Tongue (tissue), 2 donors: ENCODE measurements around the gene SAMD3. TPM values are rescaled to one million over a fixed set of nuclear protein-coding genes. Genes with fewer than 3 reads are reported as not detected.
"Not testable (repeated sequence)": the region's sequence is repeated elsewhere in the genome, so short reads cannot be mapped to it uniquely, and the experiment has no call there.

Source experiments
- DNase-seq: peaks from one replicate; pipeline ENCODE4 v3.0.0-alpha.2; 2015
- total RNA-seq: library from RNA; depleted of rRNA; stranded (reverse); fragments of >200 nt; gene quantifications from one replicate; pipeline ENCODE4 v1.2.3, GENCODE V29; 2014

SAMD3 gene
- total RNA-seq, 1 donor from 2014 or later = 4.8 TPM

- DNase-seq = peak; percentile 8
Measured at GRCh38 chr6:130129762-130130246, 92.9 kb downstream of the SAMD3 start.

DNA sequence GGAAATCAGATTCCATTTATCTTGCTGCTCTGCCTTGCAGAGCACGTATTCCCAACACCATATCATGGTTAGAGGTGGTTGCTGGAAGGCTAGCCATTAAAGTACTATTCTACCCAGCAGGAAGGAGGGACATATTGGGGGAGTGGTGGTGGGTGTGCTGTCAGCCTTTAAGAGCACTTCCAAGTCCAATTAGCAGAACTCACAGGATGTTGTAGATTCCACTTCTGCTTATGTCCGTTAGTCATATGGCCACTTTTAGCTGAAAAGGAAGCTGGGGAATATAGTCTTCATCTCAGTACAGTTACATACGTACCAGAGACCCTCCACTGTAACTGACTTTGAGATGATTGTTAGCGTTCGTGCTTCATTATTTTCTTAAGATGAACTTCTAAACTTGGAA, 94.4 kb downstream of the SAMD3 start:
- no peak for DNase-seq

GRCh38 chr6:130127195-130127594, 95.6 kb downstream of the SAMD3 start:
- no peak for DNase-seq

DNA sequence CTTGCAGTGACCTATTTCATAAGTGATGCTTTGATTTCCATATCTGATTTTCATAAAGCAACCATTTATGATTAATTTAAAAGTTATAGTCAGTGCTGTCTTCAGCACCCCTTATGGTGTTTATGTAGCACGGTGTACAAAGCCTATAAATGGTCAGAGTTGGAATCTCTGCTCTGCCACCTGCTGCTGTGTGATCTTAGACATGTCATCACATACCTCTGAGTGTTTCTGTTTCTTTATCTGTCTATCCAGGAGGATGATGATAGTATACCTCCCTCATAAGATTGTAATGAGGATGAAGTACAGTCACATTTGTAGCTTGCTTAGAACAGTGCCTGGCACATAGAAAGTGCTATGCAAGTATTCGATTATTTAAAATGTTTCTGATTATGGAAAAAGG, 100.5 kb downstream of the SAMD3 start:
- DNase-seq = no peak

DNA sequence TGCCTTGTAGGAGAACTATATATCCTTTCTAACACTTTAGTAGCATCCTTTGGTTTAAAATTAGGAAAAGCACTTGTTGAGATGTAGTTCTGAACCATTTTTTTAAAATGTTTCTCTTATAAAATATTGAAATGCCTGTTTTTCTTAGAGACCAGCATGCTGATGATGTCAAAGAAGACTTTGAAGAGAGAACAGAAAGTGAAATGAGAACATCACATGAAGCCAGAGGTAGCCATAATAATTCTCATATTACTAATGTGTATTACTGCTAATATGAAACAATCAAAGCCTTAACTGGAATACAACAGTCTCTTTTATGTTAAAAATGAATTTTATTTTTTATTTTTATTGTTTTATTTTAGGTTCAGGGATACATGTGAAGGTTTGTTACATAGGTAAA, 102.0 kb downstream of the SAMD3 start:
- DNase-seq = no peak

DNA sequence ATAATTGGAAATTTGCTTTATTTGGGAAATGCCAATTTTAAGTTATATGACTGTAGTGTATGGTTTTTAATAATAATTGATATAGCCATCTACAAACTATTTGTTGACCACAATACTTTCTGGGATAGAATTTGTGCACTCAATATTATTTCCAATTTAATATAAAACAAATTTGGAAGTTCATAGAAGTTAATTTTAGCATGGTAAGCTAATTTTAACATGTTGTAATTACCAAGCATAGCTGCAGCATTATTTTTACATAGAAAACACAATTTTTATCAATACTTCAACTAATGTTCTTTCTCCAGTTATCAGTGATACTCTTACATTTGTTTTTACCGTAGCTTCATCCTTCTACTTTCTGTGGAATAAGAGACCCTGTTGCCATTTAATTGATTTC, 103.5 kb downstream of the SAMD3 start:
- no peak for DNase-seq

DNA sequence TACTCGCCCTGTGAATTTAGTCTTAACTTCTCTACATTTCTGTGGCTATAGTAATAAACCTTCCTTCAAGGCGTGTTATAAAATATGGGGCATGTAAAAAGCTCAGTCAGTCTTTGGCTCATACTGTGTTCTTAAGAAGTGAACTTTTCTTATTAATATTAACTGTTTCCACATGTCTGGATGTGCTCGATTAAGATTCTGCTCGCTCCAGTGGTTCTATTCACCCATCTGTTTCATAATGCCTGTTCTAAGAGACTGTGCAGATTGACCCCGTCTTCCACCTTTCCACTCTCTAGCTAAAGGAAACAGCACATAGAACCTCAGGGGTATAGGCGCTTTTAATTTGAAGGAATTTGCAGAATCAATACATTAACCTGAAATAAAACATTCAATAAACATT, 104.5 kb downstream of the SAMD3 start:
- DNase-seq = no peak

DNA sequence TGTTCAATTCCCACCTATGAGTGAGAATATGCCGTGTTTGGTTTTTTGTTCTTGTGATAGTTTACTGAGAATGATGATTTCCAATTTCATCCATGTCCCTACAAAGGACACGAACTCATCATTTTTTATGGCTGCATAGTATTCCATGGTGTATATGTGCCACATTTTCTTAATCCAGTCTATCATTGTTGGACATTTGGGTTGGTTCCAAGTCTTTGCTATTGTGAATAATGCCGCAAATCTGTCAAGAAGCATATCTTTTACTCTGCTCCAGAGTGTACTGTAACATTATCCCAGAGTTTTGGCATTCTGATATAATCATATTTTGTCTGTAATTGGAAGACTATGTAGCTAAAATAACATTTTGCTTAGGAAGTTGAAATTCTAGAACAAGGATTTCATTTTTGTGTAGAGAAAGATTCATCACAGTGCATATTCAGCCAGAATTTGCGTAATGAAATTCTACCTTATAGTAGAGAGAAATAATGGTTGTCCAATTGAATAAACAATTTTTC, 105.5 kb downstream of the SAMD3 start:
- DNase-seq = not testable (repeated sequence)

DNA sequence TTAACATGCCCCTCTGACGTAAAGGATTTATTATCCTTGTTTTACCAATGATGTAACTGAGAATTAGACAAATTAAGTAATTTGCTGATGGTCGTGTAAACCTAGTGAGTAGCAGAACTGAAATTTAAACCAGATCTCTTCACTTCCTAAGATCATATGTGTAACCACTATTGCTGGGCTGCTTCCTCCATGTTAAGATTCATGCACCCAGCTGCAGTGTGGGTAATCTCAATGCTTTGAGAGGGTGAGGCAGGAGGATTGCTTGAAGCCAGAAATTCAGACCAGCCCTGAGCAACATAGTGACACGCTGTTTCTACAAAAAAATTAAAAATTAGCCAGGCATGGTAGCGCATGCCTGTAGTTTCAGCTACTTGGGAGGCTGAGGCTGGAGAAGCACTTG, 106.5 kb downstream of the SAMD3 start:
- no peak for DNase-seq

- DNase-seq = no peak
Measured at GRCh38 chr6:130115036-130115435, 107.7 kb downstream of the SAMD3 start.

- no peak for DNase-seq
Measured at GRCh38 chr6:130113201-130113710, 109.5 kb downstream of the SAMD3 start.

GRCh38 chr6:130111031-130111430, 111.7 kb downstream of the SAMD3 start:
- no peak for DNase-seq

GRCh38 chr6:130107710-130108109, 115.0 kb downstream of the SAMD3 start:
- DNase-seq = peak; percentile 12

DNA sequence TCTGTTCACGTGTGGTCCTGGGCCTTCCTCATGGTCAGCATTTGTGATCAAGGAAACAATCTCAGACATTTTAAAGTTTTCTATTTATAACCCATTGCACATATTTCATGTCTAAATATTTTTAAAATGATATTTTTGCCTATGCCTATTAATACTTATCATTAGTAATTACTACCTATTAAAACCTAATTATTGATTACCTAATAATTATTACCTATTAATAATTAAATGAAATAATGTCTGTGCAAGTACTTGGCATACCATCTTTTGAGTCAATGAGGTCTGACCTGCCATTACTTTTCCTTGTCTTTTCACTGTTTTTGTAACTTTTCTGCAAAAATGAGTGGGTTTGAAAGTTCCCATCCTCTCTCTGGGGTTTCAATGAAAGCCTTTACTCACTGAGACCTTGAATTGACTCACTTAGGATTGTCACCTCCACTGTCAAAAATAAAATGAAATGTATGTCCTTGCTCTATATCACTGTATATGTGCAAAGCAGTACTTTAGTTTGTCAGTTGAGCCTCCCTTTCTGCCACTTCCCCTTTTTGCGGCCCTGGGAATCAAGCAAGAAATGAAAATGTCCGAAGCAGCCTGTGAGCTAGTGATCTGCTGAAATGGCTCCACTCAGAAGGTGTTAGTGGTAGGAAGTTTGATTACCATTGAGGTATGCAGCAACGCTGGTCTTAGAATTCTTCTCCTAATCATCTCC, 116.6 kb downstream of the SAMD3 start:
- DNase-seq = no peak

- DNase-seq = no peak
Measured at GRCh38 chr6:130099119-130099518, 123.6 kb downstream of the SAMD3 start.

GRCh38 chr6:130098317-130098716, 124.4 kb downstream of the SAMD3 start:
- DNase-seq = no peak

Other genes with a start within 250 kb of the SAMD3 start
- 11.7 TPM for gene L3MBTL3, start 204.4 kb downstream of the SAMD3 start, total RNA-seq
- 17.7 TPM for gene TMEM200A, start 143.1 kb upstream of the SAMD3 start, total RNA-seq